HEK293 (cell line): ENCODE results near the gene CAMP.

Source experiments
- CTCF ChIA-PET: fragments of 350-600 bp; formaldehyde crosslinking; extraction: SDS; loops from one replicate; lab custom pipeline; 2021; ENCODE audit warnings: antibody characterized with exemption; lab: Yijun Ruan, JAX
- POLR2A ChIA-PET: fragments of 300-600 bp; formaldehyde crosslinking; extraction: SDS; loops from one replicate; lab custom pipeline; 2020; ENCODE audit warnings: antibody characterized with exemption, inconsistent platforms; lab: Yijun Ruan, JAX
- H3K27ac ChIP-seq: fragments of 200-500 bp; sonication (Bioruptor generic); 2 replicates; pipeline ENCODE4 v1.5.1; 2014; ENCODE audit warnings: low read depth, low read length, control low read depth, inconsistent platforms; ENCODE audit errors: extremely low read depth
- H3K36me3 ChIP-seq, 2 experiments: fragments of 200-500 bp in 1 of 2; sonication (Bioruptor generic) in 1 of 2; 1 replicate in 1 of 2; 2 replicates in 1 of 2; pipeline ENCODE4 v1.5.1; 2014 to 2017; ENCODE audit warnings: inconsistent platforms in 2 of 2, low read length in 2 of 2; ENCODE audit not compliant: control insufficient read depth in 2 of 2, insufficient read depth in 1 of 2
- H3K4me1 ChIP-seq: fragments of 200-500 bp; sonication (Bioruptor generic); 2 replicates; pipeline ENCODE4 v1.5.1; 2014; ENCODE audit warnings: mild to moderate bottlenecking, low read length, inconsistent platforms; ENCODE audit not compliant: control insufficient read depth, insufficient read depth
- H3K4me3 ChIP-seq: 2 replicates; pipeline ENCODE4 v1.5.1; 2011; ENCODE audit warnings: low read depth, mild to moderate bottlenecking, control low read depth, low read length, moderate library complexity
- H3K9me3 ChIP-seq: fragments of 200-500 bp; sonication (Bioruptor generic); 2 replicates; pipeline ENCODE4 v1.5.1; 2014; ENCODE audit warnings: low read depth, low read length, inconsistent platforms; ENCODE audit not compliant: control insufficient read depth, insufficient read depth
- GLIS1 ChIP-seq: fragments of 450-650 bp; formaldehyde crosslinking; IDR thresholded peaks from 2 replicates; pipeline ENCODE4 v1.5.1; 2016; ENCODE audit warnings: missing biosample characterization, missing genetic modification characterization
- GLIS2 ChIP-seq: fragments of 450-650 bp; formaldehyde crosslinking; IDR thresholded peaks from 2 replicates; pipeline ENCODE4 v1.5.1; 2016; ENCODE audit warnings: missing biosample characterization, missing genetic modification characterization
- HOXD13 ChIP-seq: sonication (generic); formaldehyde crosslinking; IDR thresholded peaks from 2 replicates; pipeline ENCODE4 v1.8.0; 2022; ENCODE audit warnings: missing genetic modification reagents, borderline replicate concordance
- IKZF3 ChIP-seq: fragments of 450-650 bp; IDR thresholded peaks from 2 replicates; pipeline ENCODE4 v1.5.0; 2018; ENCODE audit warnings: missing biosample characterization, mild to moderate bottlenecking, missing genetic modification characterization, moderate library complexity
- KLF1 ChIP-seq: fragments of 450-650 bp; formaldehyde crosslinking; IDR thresholded peaks from 2 replicates; pipeline ENCODE4 v1.5.1; 2016; ENCODE audit warnings: missing biosample characterization, missing genetic modification characterization
- RBAK ChIP-seq: fragments of 450-650 bp; formaldehyde crosslinking; IDR thresholded peaks from 2 replicates; pipeline ENCODE4 v1.5.1; 2016; ENCODE audit warnings: missing biosample characterization, missing genetic modification characterization
- SP7 ChIP-seq: fragments of 450-650 bp; formaldehyde crosslinking; IDR thresholded peaks from 2 replicates; pipeline ENCODE4 v1.5.1; 2016; ENCODE audit warnings: missing biosample characterization, missing genetic modification characterization
- ZBTB1 ChIP-seq: fragments of 450-650 bp; formaldehyde crosslinking; IDR thresholded peaks from 2 replicates; pipeline ENCODE4 v1.5.1; 2016; ENCODE audit warnings: missing biosample characterization, missing genetic modification characterization
- ZBTB48 ChIP-seq: fragments of 450-650 bp; formaldehyde crosslinking; IDR thresholded peaks from 2 replicates; pipeline ENCODE4 v1.5.1; 2016; ENCODE audit warnings: missing biosample characterization, missing genetic modification characterization
- ZEB2 ChIP-seq: fragments of 450-650 bp; formaldehyde crosslinking; IDR thresholded peaks from 2 replicates; pipeline ENCODE4 v1.5.1; 2016; ENCODE audit warnings: missing biosample characterization, missing genetic modification characterization
- ZNF16 ChIP-seq: fragments of 450-650 bp; formaldehyde crosslinking; IDR thresholded peaks from 2 replicates; pipeline ENCODE4 v1.5.1; 2016; ENCODE audit warnings: low read depth, missing biosample characterization, missing genetic modification characterization
- ZNF19 ChIP-seq: fragments of 450-650 bp; formaldehyde crosslinking; IDR thresholded peaks from 2 replicates; pipeline ENCODE4; 2016; ENCODE audit warnings: missing biosample characterization, missing genetic modification characterization, low read depth
- ZNF2 ChIP-seq: fragments of 450-650 bp; formaldehyde crosslinking; IDR thresholded peaks from 2 replicates; pipeline ENCODE4 v1.5.1; 2016; ENCODE audit warnings: missing biosample characterization, missing genetic modification characterization
- ZNF341 ChIP-seq: fragments of 450-650 bp; formaldehyde crosslinking; IDR thresholded peaks from 2 replicates; pipeline ENCODE4; 2016; ENCODE audit warnings: low read depth, missing biosample characterization, missing genetic modification characterization
- ZNF366 ChIP-seq: fragments of 450-650 bp; formaldehyde crosslinking; conservative IDR thresholded peaks from 2 replicates; pipeline ENCODE4 v1.5.1; 2016; ENCODE audit warnings: missing biosample characterization, missing genetic modification characterization
- ZNF416 ChIP-seq: fragments of 450-650 bp; formaldehyde crosslinking; IDR thresholded peaks from 2 replicates; pipeline ENCODE4 v1.5.1; 2016; ENCODE audit warnings: missing biosample characterization, missing genetic modification characterization
- ZNF747 ChIP-seq: fragments of 450-650 bp; formaldehyde crosslinking; IDR thresholded peaks from 2 replicates; pipeline ENCODE4 v1.5.1; 2016; ENCODE audit warnings: missing biosample characterization, missing genetic modification characterization
- TF ChIP-seq, protein P1 (sequence below): fragments of 450-650 bp; formaldehyde crosslinking; IDR thresholded peaks from 2 replicates; pipeline ENCODE4 v1.5.1; 2016; ENCODE audit warnings: missing biosample characterization, missing genetic modification characterization
- TF ChIP-seq, protein P2 (sequence below): fragments of 450-650 bp; formaldehyde crosslinking; IDR thresholded peaks from 2 replicates; pipeline ENCODE4 v1.5.1; 2016; ENCODE audit warnings: missing biosample characterization, missing genetic modification characterization
- TF ChIP-seq, protein P3 (sequence below): fragments of 450-650 bp; formaldehyde crosslinking; IDR thresholded peaks from 2 replicates; pipeline ENCODE4 v1.5.1; 2016; ENCODE audit warnings: missing biosample characterization, missing genetic modification characterization, borderline replicate concordance
- TF ChIP-seq, protein P4 (sequence below): fragments of 450-650 bp; formaldehyde crosslinking; IDR thresholded peaks from 2 replicates; pipeline ENCODE4 v1.5.1; 2016; ENCODE audit warnings: missing biosample characterization, missing genetic modification characterization
- TF ChIP-seq, protein P5 (sequence below): fragments of 450-650 bp; formaldehyde crosslinking; optimal IDR thresholded peaks from 2 replicates; pipeline ENCODE3; 2016; ENCODE audit warnings: missing biosample characterization, mild to moderate bottlenecking, missing genetic modification characterization
- TF ChIP-seq, protein P6 (sequence below): fragments of 450-650 bp; formaldehyde crosslinking; IDR thresholded peaks from 2 replicates; pipeline ENCODE4 v1.5.1; 2016; ENCODE audit warnings: missing biosample characterization, missing genetic modification characterization, low read depth
- TF ChIP-seq, protein P7 (sequence below): fragments of 450-650 bp; formaldehyde crosslinking; IDR thresholded peaks from 2 replicates; pipeline ENCODE4 v1.5.1; 2016; ENCODE audit warnings: missing biosample characterization, missing genetic modification characterization

Gene CAMP

DNA sequence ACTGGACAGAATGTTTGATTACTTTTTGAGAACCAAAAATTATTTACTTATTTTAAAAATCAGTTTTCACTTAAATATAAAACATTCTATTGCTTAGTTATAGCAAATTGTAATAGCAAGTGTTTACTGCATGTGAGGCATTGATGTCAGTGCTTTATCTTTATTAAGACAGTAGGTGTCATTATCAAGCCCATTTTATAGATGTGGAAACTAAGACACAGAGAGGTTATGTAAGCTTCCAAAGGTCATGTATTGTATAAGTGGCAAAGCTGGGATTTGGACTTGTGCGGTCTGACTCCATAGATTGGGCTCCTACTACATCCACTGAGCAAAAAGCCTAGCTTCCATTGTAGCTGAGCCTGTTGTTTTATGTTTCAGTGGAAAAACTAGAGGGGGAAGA is 35.2 kb downstream of the CAMP start:
- no peaks in the 10 kb centered on the region for H3K9me3 ChIP-seq
- H3K27ac ChIP-seq = no peak overlapping the region
- H3K4me1 ChIP-seq = no peaks in the 10 kb centered on the region
- CTCF ChIA-PET = no interaction called here
- POLR2A ChIA-PET = no interaction called here
- peaks cover 13 to 85% of the 10 kb centered on the region in 2 experiments for H3K36me3 ChIP-seq
- TF ChIP-seq HOXD13 (CRISPR knock-in tag) (no peak), ZBTB1 (no peak), ZNF19 (tag by site-specific recombination) (no peak), ZNF366 (tag by site-specific recombination) (no peak), GLIS1 (tag by site-specific recombination) (no peak), ZNF416 (no peak), ZNF747 (tag by site-specific recombination) (no peak), ZNF341 (no peak)
- TF ChIP-seq, protein P1, sequence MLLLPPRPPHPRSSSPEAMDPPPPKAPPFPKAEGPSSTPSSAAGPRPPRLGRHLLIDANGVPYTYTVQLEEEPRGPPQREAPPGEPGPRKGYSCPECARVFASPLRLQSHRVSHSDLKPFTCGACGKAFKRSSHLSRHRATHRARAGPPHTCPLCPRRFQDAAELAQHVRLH = no peak
- TF ChIP-seq, protein P2, sequence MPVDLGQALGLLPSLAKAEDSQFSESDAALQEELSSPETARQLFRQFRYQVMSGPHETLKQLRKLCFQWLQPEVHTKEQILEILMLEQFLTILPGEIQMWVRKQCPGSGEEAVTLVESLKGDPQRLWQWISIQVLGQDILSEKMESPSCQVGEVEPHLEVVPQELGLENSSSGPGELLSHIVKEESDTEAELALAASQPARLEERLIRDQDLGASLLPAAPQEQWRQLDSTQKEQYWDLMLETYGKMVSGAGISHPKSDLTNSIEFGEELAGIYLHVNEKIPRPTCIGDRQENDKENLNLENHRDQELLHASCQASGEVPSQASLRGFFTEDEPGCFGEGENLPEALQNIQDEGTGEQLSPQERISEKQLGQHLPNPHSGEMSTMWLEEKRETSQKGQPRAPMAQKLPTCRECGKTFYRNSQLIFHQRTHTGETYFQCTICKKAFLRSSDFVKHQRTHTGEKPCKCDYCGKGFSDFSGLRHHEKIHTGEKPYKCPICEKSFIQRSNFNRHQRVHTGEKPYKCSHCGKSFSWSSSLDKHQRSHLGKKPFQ (tag by site-specific recombination) = no peak
- H3K4me3 ChIP-seq = no peak overlapping the region

DNA sequence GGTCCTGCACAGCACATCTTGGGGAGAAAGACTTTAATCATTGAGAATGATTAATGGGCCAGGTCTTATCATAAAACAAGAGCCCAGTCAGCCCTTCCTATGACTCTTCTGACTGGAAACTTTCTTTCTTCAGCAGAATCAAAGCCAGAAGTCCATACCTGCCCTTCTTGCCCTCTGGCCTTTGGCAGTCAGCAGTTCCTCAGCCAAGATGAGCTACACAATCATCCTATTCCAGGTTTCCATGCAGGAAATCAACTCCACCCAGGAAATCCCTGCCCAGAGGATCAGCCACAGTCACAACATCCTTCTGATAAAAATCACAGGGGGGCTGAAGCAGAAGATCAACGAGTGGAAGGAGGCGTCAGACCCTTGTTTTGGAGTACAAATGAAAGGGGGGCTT is 44.5 kb downstream of the CAMP start:
- ChIA-PET POLR2A (no interaction called here), CTCF (interaction anchor here (0.6 to 3.6 kb wide), 5 partner anchors 15 to 360 kb away, joined by 3 to 16 read pairs (median 3); no protein-coding TSS in a partner anchor)
- no peak overlapping the region for H3K4me3 ChIP-seq
- H3K9me3 ChIP-seq = no peaks in the 10 kb centered on the region
- H3K36me3 ChIP-seq = peaks cover 3 to 68% of the 10 kb centered on the region in 2 experiments; a peak in 2 of 3 replicates
- no peaks in the 10 kb centered on the region for H3K4me1 ChIP-seq
- no peak overlapping the region for H3K27ac ChIP-seq
- TF ChIP-seq ZEB2 (no peak), ZNF2 (tag by site-specific recombination) (no peak), RBAK (no peak), ZNF16 (tag by site-specific recombination) (no peak), GLIS2 (no peak), KLF1 (tag by site-specific recombination) (no peak), SP7 (no peak), IKZF3 (tag by site-specific recombination) (no peak), ZBTB48 (tag by site-specific recombination) (no peak)
- TF ChIP-seq, protein P3, sequence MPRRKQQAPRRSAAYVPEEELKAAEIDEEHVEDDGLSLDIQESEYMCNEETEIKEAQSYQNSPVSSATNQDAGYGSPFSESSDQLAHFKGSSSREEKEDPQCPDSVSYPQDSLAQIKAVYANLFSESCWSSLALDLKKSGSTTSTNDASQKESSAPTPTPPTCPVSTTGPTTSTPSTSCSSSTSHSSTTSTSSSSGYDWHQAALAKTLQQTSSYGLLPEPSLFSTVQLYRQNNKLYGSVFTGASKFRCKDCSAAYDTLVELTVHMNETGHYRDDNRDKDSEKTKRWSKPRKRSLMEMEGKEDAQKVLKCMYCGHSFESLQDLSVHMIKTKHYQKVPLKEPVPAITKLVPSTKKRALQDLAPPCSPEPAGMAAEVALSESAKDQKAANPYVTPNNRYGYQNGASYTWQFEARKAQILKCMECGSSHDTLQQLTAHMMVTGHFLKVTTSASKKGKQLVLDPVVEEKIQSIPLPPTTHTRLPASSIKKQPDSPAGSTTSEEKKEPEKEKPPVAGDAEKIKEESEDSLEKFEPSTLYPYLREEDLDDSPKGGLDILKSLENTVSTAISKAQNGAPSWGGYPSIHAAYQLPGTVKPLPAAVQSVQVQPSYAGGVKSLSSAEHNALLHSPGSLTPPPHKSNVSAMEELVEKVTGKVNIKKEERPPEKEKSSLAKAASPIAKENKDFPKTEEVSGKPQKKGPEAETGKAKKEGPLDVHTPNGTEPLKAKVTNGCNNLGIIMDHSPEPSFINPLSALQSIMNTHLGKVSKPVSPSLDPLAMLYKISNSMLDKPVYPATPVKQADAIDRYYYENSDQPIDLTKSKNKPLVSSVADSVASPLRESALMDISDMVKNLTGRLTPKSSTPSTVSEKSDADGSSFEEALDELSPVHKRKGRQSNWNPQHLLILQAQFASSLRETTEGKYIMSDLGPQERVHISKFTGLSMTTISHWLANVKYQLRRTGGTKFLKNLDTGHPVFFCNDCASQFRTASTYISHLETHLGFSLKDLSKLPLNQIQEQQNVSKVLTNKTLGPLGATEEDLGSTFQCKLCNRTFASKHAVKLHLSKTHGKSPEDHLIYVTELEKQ (tag by site-specific recombination) = no peak
- TF ChIP-seq, protein P4, sequence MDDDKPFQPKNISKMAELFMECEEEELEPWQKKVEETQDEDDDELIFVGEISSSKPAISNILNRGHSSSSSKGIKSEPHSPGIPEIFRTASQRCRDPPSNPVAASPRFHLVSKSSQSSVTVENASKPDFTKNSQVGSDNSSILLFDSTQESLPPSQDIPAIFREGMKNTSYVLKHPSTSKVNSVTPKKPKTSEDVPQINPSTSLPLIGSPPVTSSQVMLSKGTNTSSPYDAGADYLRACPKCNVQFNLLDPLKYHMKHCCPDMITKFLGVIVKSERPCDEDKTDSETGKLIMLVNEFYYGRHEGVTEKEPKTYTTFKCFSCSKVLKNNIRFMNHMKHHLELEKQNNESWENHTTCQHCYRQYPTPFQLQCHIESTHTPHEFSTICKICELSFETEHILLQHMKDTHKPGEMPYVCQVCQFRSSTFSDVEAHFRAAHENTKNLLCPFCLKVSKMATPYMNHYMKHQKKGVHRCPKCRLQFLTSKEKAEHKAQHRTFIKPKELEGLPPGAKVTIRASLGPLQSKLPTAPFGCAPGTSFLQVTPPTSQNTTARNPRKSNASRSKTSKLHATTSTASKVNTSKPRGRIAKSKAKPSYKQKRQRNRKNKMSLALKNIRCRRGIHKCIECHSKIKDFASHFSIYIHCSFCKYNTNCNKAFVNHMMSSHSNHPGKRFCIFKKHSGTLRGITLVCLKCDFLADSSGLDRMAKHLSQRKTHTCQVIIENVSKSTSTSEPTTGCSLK (tag by site-specific recombination) = no peak
- TF ChIP-seq, protein P5, sequence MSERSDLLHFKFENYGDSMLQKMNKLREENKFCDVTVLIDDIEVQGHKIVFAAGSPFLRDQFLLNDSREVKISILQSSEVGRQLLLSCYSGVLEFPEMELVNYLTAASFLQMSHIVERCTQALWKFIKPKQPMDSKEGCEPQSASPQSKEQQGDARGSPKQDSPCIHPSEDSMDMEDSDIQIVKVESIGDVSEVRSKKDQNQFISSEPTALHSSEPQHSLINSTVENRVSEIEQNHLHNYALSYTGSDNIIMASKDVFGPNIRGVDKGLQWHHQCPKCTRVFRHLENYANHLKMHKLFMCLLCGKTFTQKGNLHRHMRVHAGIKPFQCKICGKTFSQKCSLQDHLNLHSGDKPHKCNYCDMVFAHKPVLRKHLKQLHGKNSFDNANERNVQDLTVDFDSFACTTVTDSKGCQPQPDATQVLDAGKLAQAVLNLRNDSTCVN = no peak
- TF ChIP-seq, protein P6, sequence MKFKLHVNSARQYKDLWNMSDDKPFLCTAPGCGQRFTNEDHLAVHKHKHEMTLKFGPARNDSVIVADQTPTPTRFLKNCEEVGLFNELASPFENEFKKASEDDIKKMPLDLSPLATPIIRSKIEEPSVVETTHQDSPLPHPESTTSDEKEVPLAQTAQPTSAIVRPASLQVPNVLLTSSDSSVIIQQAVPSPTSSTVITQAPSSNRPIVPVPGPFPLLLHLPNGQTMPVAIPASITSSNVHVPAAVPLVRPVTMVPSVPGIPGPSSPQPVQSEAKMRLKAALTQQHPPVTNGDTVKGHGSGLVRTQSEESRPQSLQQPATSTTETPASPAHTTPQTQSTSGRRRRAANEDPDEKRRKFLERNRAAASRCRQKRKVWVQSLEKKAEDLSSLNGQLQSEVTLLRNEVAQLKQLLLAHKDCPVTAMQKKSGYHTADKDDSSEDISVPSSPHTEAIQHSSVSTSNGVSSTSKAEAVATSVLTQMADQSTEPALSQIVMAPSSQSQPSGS = no peak
- TF ChIP-seq, protein P7, sequence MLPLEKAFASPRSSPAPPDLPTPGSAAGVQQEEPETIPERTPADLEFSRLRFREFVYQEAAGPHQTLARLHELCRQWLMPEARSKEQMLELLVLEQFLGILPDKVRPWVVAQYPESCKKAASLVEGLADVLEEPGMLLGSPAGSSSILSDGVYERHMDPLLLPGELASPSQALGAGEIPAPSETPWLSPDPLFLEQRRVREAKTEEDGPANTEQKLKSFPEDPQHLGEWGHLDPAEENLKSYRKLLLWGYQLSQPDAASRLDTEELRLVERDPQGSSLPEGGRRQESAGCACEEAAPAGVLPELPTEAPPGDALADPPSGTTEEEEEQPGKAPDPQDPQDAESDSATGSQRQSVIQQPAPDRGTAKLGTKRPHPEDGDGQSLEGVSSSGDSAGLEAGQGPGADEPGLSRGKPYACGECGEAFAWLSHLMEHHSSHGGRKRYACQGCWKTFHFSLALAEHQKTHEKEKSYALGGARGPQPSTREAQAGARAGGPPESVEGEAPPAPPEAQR (tag by site-specific recombination) = no peak
